Activated T-cell treated with anti-CD3 and anti-CD28 coated beads, Interleukin-2, amount 50 U/mL, for 24 hours (primary cell): Measurements from ENCODE around the gene DTX1.
A peak's percentile ranks its signal among the peaks of the same experiment; 100 is the strongest.
"Not testable (repeated sequence)": the region's sequence is repeated elsewhere in the genome, so short reads cannot be mapped to it uniquely, and the experiment has no call there.

ENCODE experiments used
- DNase-seq: peaks from one replicate; pipeline ENCODE4 v3.0.0-alpha.2; 2020
- H3K27ac Mint-ChIP-seq: 2 replicates; pipeline ENCODE4 v1.8.0; 2020; ENCODE audit warnings: mild to moderate bottlenecking, mixed read lengths
- H3K27me3 Mint-ChIP-seq: 2 replicates; pipeline ENCODE4 v1.8.0; 2020; ENCODE audit warnings: mixed read lengths
- H3K36me3 Mint-ChIP-seq: 2 replicates; pipeline ENCODE4 v1.8.0; 2020; ENCODE audit warnings: low read depth, mixed read lengths
- H3K4me1 Mint-ChIP-seq: 2 replicates; pipeline ENCODE4 v1.8.0; 2020; ENCODE audit warnings: low read depth, mixed read lengths
- H3K4me3 Mint-ChIP-seq: 2 replicates; pipeline ENCODE4 v1.8.0; 2020; ENCODE audit warnings: mild to moderate bottlenecking, moderate library complexity, mixed read lengths
- H3K9me3 Mint-ChIP-seq: 2 replicates; pipeline ENCODE4 v1.8.0; 2020; ENCODE audit warnings: mixed read lengths

DTX1 gene

DNA sequence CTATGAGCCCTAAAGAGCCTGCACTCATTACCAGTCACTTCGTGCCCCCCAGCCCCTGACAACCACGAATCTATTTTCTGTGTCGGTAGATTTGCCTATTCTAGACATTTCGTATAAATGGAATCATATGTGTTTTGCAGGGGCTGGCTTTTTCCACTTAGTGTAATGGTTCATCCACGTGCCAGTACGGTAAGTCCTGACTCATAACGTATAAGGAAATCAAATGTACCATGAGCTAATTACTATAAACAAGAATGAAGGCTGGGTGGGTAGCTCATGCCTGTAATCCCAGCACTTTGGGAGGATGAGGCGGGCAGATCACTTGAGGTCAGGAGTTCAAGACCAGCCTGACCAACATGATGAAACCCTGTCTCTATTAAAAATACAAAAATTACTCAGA lies 61.2 kb downstream of the DTX1 start:
- not testable (repeated sequence) for H3K27me3 Mint-ChIP-seq, H3K4me1 Mint-ChIP-seq, DNase-seq, H3K27ac Mint-ChIP-seq, H3K9me3 Mint-ChIP-seq, H3K36me3 Mint-ChIP-seq, H3K4me3 Mint-ChIP-seq

- Mint-ChIP-seq H3K36me3 (no peaks in the 10 kb centered on the region), H3K9me3 (peaks cover 3% of the 10 kb centered on the region), H3K27me3 (no peaks in the 10 kb centered on the region), H3K4me3 (no peak overlapping the region), H3K4me1 (no peaks in the 10 kb centered on the region), H3K27ac (no peak overlapping the region)
- DNase-seq, result no peak
These were observed 61.6 kb downstream of the DTX1 start for GRCh38 chr12:113118142-113118541.

DNA sequence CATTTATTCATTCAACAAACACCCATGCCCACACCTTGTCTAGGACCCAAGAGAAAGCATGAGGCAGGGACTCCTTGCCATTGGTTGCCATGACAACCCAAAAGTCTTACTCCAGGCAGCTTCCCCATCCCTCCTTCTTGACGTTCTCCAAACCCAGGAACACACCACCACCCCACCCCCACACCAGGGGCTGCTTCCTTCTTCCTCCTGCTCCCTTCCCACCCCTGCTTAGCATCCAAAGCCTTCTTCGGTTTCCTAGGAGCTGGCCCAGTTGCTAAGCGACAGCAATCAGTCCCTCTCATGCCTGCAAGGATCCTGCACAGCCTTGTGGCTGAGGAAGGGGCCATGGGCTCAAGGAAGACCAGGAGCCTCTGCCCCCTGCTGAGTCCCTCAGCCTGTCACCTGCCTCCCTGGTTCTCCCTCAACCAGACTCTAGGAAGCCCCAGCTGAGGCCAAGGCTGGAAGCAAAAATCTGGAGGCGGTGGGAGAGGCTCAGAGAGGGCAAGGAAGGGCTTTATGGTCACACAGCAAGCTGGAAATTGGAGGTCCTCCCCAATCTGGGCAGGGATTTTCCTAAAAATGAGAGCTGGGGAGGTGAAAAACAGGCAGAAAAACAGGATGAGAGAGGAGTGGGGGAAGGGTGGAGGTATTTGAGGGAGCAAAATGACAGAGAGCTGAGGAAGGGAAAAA lies 63.6 kb downstream of the DTX1 start:
- Mint-ChIP-seq H3K27ac (no peak overlapping the region), H3K27me3 (no peaks in the 10 kb centered on the region), H3K36me3 (no peaks in the 10 kb centered on the region), H3K4me3 (no peak overlapping the region), H3K4me1 (no peaks in the 10 kb centered on the region), H3K9me3 (peaks cover 3% of the 10 kb centered on the region)
- no peak for DNase-seq

- Mint-ChIP-seq H3K9me3 (peaks cover 3% of the 10 kb centered on the region), H3K36me3 (no peaks in the 10 kb centered on the region), H3K4me1 (no peaks in the 10 kb centered on the region), H3K27ac (no peak overlapping the region), H3K4me3 (no peak overlapping the region), H3K27me3 (no peaks in the 10 kb centered on the region)
- no peak for DNase-seq
These were observed 64.3 kb downstream of the DTX1 start for GRCh38 chr12:113120670-113121370.

GRCh38 chr12:113127791-113128199 lies 71.3 kb downstream of the DTX1 start:
- no peaks in the 10 kb centered on the region for H3K27me3 Mint-ChIP-seq
- no peaks in the 10 kb centered on the region for H3K36me3 Mint-ChIP-seq
- H3K4me3 Mint-ChIP-seq, result no peak overlapping the region
- no peak overlapping the region for H3K27ac Mint-ChIP-seq
- H3K9me3 Mint-ChIP-seq, result peaks cover 2% of the 10 kb centered on the region
- no peak for DNase-seq
- H3K4me1 Mint-ChIP-seq, result no peaks in the 10 kb centered on the region

DNA sequence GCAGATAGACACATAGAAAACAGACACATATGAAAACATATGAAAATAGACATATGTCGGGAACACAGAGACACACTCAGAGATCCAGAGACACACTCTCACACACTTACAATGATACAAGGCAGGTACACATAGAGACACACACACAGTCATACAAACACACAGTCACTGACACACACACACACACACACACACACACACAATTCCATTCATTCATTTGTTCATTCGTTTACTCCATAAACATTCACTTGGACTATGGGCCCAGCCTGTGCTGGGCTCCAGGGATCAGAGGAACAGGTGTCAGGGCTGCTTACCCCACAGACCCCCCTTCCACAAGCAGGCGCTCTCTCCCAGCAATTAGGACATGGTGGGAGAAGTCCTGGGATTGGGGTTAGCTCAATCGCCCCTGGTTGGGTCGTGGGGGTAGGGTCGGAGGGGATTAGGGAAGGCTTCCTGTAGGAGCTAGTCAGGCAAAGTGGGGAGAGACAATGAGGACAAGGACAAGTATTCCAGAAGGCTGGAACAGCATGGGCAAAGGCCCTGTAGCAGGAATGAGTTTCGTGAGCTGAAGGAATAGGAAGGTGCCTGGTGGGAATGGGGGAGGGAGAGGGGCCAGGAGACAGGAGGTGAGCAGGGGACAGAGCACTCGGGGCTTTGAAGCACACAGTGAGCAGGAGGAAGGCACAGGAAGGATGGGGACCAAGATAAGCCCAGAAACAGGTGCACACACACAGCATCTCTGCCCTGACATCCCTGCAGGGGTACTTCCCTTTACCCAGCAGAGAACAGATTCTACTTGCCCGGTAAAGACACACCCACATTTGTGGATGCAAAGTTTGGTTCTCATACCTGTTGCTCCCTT lies 72.5 kb downstream of the DTX1 start:
- H3K27me3 Mint-ChIP-seq, result no peaks in the 10 kb centered on the region
- DNase-seq, result no peak
- H3K4me1 Mint-ChIP-seq, result no peaks in the 10 kb centered on the region
- H3K4me3 Mint-ChIP-seq, result no peak overlapping the region
- H3K9me3 Mint-ChIP-seq, result no peaks in the 10 kb centered on the region
- H3K36me3 Mint-ChIP-seq, result no peaks in the 10 kb centered on the region
- peak overlapping the region; percentile 9 for H3K27ac Mint-ChIP-seq

DNA sequence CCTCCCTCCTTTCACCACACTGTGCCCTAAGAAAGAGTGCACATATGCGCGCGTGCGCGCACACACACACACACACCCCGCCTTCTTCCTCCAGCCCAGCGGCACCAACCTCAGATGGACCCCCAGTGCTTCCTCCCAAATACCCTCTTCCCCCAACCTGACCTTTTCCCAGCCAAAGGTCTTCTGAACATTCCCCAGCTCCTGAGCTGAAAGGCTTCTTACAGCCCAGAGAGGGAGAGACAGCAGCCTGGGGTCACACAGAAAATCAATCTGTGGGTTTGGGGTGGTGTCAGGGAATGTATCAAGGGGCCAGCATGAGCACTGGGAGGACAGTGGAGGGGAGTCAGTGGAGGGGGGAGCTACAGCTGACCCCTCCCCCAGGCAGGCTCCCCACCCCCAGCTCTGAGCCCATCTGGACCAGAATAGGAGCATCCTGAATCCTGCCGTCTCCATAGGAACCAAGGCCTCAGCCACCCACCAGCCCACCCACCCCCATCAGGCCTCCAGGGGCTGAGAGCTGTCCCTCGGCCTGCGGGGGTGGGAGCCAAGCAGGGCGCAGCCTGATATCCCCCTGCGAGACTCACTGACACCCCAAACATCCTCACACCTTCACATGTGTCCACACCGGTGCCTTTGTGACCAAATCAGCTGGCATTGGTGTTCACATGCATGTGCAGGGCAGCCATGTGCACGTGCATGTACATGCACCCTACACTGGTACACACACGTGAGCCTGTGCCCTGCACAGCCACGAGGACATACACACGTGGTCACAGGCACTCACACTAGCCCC lies 73.3 kb downstream of the DTX1 start:
- Mint-ChIP-seq H3K36me3 (no peaks in the 10 kb centered on the region), H3K27ac (no peak overlapping the region), H3K4me3 (no peak overlapping the region), H3K9me3 (no peaks in the 10 kb centered on the region), H3K27me3 (no peaks in the 10 kb centered on the region), H3K4me1 (peaks cover 2% of the 10 kb centered on the region)
- no peak for DNase-seq

- H3K4me1 Mint-ChIP-seq, result peaks cover 6% of the 10 kb centered on the region
- no peak overlapping the region for H3K4me3 Mint-ChIP-seq
- no peaks in the 10 kb centered on the region for H3K27me3 Mint-ChIP-seq
- H3K36me3 Mint-ChIP-seq, result no peaks in the 10 kb centered on the region
- no peak overlapping the region for H3K27ac Mint-ChIP-seq
- DNase-seq, result no peak
- H3K9me3 Mint-ChIP-seq, result no peaks in the 10 kb centered on the region
These were observed 74.1 kb downstream of the DTX1 start for GRCh38 chr12:113130457-113131135.

DNA sequence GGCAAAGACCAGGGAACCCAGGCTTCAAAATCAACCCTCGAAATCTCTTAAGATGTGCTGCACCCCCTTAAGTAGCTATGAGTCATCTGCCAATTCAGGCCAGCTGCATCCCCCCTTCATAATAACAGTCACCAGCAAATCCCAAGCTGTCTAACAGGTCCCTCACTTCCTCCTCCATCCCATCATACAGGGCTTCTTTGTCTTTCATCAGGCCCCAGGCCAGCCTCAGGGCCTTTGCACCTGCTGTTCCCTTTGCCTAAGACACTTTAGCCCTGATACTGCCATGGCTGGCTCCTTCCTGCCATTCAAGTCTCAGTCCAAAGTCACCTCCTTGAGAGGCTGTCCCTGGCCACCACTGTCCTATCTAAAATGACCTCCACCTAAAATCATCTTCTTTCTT lies 75.0 kb downstream of the DTX1 start:
- Mint-ChIP-seq H3K36me3 (no peaks in the 10 kb centered on the region), H3K27ac (no peak overlapping the region), H3K4me1 (peaks cover 14% of the 10 kb centered on the region), H3K27me3 (peaks cover 3% of the 10 kb centered on the region), H3K4me3 (no peak overlapping the region), H3K9me3 (no peaks in the 10 kb centered on the region)
- no peak for DNase-seq

- H3K27ac Mint-ChIP-seq, result no peak overlapping the region
- H3K27me3 Mint-ChIP-seq, result peaks cover 8% of the 10 kb centered on the region
- H3K4me3 Mint-ChIP-seq, result no peak overlapping the region
- peaks cover 19% of the 10 kb centered on the region for H3K4me1 Mint-ChIP-seq
- H3K36me3 Mint-ChIP-seq, result no peaks in the 10 kb centered on the region
- no peaks in the 10 kb centered on the region for H3K9me3 Mint-ChIP-seq
- DNase-seq, result no peak
These were observed 76.5 kb downstream of the DTX1 start for GRCh38 chr12:113133036-113133435.

- Mint-ChIP-seq H3K9me3 (no peaks in the 10 kb centered on the region), H3K4me3 (no peak overlapping the region), H3K36me3 (no peaks in the 10 kb centered on the region), H3K27ac (no peak overlapping the region), H3K4me1 (peaks cover 19% of the 10 kb centered on the region), H3K27me3 (peaks cover 8% of the 10 kb centered on the region)
- DNase-seq, result no peak
These were observed 77.1 kb downstream of the DTX1 start for GRCh38 chr12:113133666-113134065.

- H3K27me3 Mint-ChIP-seq, result peaks cover 8% of the 10 kb centered on the region
These were observed 77.5 kb downstream of the DTX1 start for GRCh38 chr12:113134071-113134470.

DNA sequence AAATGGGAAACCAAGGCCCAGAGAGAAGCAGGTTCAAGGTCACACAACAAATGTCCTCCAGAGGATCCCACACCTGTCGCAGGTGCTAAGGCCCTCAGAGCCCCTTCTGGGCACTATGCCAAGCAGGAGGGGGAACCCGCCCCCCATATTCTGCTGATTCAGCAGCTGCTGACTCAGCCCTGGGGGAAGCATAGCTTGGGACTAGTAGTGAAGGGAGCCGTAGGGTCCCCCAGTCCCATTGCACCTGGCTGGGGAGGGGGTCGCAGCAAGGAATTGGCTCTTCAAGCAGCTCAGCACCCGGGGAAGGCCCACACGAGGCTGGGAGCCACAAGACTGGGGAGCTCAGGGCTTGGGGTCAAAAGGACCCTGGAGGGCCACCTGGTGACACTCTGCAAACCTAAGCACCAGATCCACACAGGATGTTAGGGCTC lies 78.0 kb downstream of the DTX1 start:
- Mint-ChIP-seq H3K4me1 (peaks cover 19% of the 10 kb centered on the region), H3K27ac (peak overlapping the region; percentile 33), H3K9me3 (no peaks in the 10 kb centered on the region), H3K36me3 (no peaks in the 10 kb centered on the region), H3K4me3 (peak overlapping the region; percentile 76), H3K27me3 (peaks cover 8% of the 10 kb centered on the region)
- DNase-seq, result no peak

More at GRCh38 chr12:113134071-113134470, 77.5 kb downstream of the DTX1 start:
- Mint-ChIP-seq H3K27ac (no peak overlapping the region), H3K4me1 (peaks cover 19% of the 10 kb centered on the region), H3K4me3 (no peak overlapping the region), H3K9me3 (no peaks in the 10 kb centered on the region), H3K36me3 (no peaks in the 10 kb centered on the region)
- DNase-seq, result no peak
